HFF-Myc (cell line): ENCODE results near the gene MRPL52.

Experiments
- DNase-seq: peaks from one replicate; pipeline ENCODE4 v3.0.0-alpha.2; 2011; ENCODE audit warnings: low read depth; ENCODE audit errors: extremely low read depth
- H3K4me3 ChIP-seq: replicated peaks from 2 replicates; pipeline ENCODE4 v1.5.1; 2011; ENCODE audit warnings: low read depth, mild to moderate bottlenecking, control low read depth, low read length
- TF ChIP-seq, protein P1 (sequence below): IDR thresholded peaks from 2 replicates; pipeline ENCODE4 v1.5.1; 2012; ENCODE audit warnings: mild to moderate bottlenecking, low read depth, low read length, control low read depth; ENCODE audit errors: missing control alignments

Gene MRPL52

DNA sequence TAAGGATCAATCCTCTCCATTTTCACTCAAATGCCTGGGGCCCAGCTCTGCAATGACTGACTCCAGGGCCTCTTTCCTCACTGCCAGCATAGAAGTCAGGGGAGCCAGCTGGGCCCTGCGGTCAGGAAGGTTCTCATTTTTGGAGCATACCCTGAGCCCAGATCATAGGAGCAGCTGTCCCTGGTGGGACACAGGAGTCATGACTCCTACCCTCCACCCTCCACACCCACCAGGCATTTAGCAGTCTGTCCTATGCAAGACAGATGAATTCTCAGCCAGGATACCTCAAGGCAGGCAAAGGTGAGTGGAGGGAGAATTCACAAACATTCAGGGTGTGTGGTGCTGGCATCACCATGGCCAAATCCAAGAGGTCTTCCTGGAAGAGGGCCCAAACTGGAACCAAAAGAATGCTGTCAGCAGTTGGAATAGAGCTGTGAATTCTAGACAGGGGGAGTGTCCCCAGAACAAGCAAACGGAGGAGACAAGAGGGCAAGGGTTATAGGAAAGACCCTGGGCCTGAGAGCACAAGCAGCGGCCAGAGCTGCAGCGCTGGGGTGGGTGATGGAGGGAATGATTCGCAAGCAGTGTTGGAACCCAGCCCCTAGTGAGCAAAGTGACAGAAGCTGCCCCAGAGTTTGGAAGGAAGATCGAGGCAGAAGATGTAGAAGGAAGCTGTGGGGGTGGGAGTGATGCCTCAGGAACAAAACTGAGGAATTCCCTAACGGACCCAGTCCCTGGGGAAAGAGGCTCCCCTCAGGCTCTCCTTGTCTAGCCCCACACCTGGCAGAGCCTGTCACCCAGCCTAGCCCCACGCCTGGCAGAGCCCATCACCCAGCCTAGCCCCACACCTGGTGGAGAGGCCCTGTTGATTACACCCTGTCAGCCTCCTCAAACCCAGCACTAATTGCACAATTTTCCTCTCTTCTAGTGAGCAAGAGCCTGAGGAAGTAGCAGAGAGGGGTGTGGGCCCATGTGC, 48.9 kb downstream of the MRPL52 start:
- no peak overlapping the region for H3K4me3 ChIP-seq
- TF ChIP-seq, protein P1, sequence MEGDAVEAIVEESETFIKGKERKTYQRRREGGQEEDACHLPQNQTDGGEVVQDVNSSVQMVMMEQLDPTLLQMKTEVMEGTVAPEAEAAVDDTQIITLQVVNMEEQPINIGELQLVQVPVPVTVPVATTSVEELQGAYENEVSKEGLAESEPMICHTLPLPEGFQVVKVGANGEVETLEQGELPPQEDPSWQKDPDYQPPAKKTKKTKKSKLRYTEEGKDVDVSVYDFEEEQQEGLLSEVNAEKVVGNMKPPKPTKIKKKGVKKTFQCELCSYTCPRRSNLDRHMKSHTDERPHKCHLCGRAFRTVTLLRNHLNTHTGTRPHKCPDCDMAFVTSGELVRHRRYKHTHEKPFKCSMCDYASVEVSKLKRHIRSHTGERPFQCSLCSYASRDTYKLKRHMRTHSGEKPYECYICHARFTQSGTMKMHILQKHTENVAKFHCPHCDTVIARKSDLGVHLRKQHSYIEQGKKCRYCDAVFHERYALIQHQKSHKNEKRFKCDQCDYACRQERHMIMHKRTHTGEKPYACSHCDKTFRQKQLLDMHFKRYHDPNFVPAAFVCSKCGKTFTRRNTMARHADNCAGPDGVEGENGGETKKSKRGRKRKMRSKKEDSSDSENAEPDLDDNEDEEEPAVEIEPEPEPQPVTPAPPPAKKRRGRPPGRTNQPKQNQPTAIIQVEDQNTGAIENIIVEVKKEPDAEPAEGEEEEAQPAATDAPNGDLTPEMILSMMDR: no peak
- DNase-seq: no peak

DNA sequence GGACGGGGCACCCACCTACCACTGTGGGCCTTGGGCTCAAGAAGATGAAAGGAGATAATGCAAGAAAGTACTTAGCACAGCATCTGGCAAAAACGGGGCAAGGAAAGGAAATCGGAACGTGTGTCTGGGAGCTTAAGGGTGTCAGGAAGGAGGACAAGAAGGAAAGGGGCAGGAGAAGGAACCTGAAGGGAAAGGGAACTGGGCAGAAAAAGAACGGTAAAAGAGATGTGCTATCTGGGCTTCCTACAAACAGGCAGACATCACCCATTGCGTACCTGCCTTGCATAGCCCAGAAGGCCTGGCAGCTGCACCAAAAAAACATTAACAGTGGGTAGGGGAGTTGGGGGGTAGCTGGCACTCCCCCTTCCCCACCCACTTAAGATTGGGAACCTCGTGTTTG, 52.4 kb downstream of the MRPL52 start:
- TF ChIP-seq, protein P1: no peak
- no peak overlapping the region for H3K4me3 ChIP-seq

DNA sequence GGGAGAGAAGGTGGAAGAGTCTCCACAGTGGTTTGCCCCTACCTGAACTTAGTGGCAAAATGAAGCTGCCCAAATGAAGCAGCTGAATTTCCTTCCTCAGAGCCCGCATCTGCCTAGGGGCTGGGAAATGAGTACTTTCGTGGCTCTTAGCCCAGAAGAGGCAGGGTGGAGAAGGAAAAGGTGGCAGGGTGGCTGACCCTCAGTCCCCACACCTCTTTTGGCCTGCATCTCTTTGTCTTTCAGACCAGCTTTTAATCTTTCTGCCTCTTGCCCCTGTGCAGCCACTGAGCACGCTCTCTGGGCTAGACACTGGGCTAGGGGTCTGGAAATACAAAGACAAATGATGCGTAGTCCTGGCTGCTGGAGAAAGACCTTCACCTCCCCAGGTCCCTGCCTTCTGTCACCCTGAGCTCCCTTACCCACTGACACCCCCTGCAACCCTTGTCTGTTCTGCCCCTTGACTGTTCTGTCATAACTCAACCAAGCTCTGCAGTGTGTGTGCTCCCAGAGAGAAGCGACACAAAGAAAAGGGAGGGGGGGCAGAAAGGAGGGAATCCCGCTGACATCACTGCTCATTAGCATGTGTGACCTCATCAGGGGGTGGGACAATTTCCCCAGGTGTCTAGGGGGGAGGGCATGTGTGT, 53.0 kb downstream of the MRPL52 start:
- TF ChIP-seq, protein P1: no peak
- no peak for DNase-seq
- H3K4me3 ChIP-seq: no peak overlapping the region

More for the DNA sequence above, 52.4 kb downstream of the MRPL52 start:
- no peak for DNase-seq

DNA sequence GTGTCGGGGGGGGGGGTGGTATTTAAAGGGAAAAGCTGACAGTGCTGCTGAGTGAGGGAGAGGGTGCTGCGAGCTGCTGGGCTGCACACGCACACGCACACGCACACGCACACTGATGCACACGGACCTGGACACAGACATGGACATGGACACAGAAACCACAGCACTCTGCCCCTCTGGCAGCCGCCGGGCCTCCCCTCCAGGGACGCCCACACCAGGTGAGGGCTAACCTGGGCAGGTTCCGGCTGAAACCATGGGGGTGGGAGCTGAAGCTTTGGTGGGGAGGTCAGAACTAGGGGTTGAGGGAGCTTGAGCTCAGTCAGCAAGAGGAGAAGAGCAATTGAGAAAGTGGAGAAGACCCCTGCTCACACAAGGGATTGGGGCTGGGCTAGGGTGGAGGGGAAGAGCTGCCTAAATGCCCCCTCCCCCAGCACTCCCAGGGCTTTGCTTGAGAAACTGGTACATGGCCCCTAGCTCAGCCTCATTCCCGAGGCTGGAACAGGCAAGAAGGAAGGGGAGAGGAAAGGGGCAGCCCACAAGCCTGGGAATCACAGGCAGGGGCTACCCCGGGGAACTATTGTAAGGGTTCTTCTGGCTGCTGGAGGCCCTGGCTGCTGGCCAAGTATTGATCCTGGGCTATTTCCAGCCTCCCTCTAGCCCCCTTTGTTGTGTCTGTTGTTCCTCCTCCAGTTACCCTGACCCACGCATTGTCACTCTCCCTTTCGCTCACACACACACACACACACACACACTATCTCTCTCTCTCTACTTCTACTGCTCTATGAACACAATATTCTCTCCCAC, 53.7 kb downstream of the MRPL52 start, which contains the start of gene REM2:
Gene REM2, plus strand, starts transcription at position 50 of the 804 bp plus-strand sequence. Its CDS starts 66 bp downstream, at position 116.
- TF ChIP-seq, protein P1: no peak
- no peak within 1 kb of the TSS for H3K4me3 ChIP-seq
- DNase-seq: no peak

DNA sequence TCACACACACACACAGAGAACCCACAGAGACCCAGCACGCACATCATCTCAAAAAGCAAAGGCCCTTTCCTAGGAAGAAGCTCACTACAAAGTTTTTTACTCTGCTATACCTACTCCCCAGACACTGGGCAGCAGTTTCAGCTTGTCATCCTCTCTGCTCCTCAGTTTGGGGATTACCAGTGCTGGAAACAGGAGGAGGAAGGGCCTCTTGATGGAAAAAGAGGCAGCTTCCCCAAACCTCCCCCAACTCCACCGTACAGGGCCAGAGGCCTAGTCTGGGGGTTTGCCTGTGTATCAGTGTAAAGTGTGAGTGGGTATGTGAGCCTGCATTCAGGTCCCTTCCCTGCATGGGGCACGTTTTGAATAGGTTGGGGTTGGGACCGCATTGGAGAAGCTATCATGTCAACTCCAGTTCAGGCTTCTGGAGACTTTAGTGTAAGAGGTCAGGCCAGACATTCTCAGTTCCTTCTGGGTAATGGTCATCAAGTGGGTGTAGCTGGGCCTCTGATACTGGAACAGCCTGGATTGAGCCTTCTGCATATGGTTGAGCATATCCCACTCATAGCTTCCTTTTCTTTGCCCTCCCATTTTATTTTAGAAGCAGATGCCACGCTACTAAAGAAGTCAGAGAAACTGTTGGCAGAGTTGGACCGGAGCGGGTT, 54.5 kb downstream of the MRPL52 start:
- TF ChIP-seq, protein P1: no peak
- H3K4me3 ChIP-seq: no peak overlapping the region
- no peak for DNase-seq
